A172 (cell line): ENCODE data around the gene C10orf67. TPM values are rescaled to one million over a fixed set of nuclear protein-coding genes. Genes with fewer than 3 reads are reported as not detected.
"Not testable (repeated sequence)": the region's sequence is repeated elsewhere in the genome, so short reads cannot be mapped to it uniquely, and the experiment has no call there.

Source experiments
- DNase-seq: peaks from one replicate; pipeline ENCODE4 v3.0.0-alpha.2; 2015; ENCODE audit warnings: low spot score
- total RNA-seq: library from RNA; depleted of rRNA; stranded (reverse); fragments of >200 nt; shearing (Covaris generic); gene quantifications from 2 replicates; pipeline ENCODE4 v1.2.3, GENCODE V29; 2014; rRNA removed

The C10orf67 gene
- total RNA-seq = 1.0 TPM in 1 of 2 replicates, not detected in the other

DNA sequence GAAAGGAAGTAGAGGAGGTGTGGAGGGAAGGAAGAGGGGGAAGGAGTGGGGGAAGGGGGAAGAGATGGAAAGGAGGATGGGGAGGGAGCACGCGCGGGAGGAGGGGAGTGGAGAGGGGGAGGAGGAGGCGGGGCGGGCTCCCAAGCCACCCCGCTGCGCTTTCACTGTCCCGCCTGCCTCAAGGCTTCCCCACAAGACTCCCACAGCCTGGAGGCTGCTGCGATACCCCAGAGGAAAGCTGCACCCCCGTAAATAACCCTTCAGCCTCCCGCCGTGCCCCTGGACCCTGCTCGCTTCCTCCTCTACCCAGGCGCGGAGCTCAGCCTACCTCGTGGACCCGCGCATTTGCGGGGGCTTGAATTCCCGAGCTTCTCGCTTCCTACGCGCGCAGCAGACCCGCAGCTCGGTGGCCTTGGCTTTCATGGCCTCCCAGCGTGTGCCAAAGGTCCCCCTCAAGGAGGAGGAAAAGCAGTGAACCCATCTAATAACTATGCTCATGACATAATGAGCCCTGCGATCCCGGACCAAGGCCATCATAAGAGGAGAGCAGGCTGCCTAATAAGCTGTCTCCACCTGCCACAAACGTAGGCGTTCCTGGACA, at the start of gene C10orf67:
TSS of gene C10orf67 (minus strand) at position 557 of the 601 bp plus-strand sequence. CDS start at position 534, 23 bp downstream.
- no peak for DNase-seq

GRCh38 chr10:23391821-23392220, 47.2 kb upstream of the C10orf67 start:
- no peak for DNase-seq

DNA sequence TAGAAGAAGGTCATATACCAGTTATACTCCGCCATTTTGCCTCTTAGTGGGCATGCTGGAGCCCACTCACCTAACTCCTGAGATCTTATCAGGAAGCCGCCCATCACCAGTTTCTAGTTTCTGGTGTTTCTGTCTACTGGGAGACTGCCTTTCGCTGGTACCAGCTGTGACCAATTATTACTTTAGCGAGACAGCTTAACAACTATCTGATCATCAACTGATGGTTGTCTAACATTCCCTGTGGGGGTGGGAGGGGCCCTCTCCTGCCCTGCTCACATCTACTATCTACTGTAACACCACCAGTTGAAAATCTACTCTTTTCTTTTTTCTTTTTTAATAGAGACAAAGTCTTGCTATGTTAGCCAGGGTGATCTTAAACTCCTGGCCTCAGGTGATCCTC, 46.2 kb upstream of the C10orf67 start:
- DNase-seq = no peak

DNA sequence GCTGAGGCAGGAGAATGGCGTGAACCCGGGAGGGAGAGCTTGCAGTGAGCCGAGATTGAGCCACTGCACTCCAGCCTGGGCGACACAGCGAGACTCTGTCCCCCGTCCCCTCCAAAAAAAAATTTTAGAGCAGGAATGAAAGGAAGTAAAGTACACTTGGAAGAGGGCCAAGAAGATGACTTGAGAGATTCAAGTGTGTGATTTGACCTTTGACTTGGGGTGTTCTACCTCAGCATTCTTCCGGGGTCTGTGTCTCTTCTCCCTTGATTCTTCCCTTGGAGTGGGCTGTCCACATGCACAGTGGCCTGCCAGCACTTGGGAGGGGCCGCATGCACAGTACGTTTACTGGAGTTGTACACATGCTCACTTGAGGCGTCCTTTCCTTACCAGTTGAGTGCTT, 45.8 kb upstream of the C10orf67 start:
- DNase-seq = not testable (repeated sequence)

GRCh38 chr10:23387516-23387915, 42.9 kb upstream of the C10orf67 start:
- DNase-seq = not testable (repeated sequence)

DNA sequence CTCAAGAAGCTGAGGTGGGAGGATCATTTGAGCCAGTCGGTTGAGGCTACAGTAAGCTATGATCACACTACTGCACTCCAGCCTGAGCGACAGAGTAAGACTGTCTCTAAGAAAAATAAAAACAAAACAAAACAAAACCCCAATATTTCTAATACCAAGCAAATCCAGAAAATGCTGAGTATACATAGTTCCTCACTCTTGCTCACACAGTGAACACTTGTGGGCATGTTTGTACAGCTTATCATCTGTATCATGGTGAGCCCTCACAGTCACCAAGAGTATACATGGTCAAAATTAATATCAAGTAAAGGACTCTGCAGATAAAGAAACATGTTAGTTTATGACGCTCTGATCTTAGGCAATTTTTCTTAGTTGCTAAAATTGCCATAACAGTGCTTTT, 41.5 kb upstream of the C10orf67 start:
- no peak for DNase-seq

DNA sequence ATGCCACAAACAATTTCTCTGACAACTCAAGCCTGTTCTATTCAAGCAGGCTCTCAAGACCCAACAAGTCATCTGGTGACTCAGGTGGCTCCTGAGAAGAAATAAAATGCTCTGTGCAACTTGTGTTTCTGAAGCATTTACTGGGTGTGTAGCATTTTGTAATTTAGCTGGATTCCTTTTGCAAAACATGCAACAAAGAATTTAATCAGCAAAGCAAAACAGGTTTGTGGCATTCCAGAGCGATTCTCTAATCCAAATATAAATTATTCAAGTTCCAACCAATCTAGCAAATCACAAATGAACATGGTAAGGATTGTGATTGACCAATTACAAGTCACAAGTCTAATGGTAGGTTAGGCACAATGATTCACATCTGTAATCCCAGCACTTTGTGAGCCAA, 39.8 kb upstream of the C10orf67 start:
- DNase-seq = peak; percentile 68

- DNase-seq = no peak
Measured at GRCh38 chr10:23383637-23384036, 39.0 kb upstream of the C10orf67 start.

GRCh38 chr10:23381298-23382040, 36.9 kb upstream of the C10orf67 start:
- no peak for DNase-seq

- no peak for DNase-seq
Measured at GRCh38 chr10:23379686-23380085, 35.1 kb upstream of the C10orf67 start.

DNA sequence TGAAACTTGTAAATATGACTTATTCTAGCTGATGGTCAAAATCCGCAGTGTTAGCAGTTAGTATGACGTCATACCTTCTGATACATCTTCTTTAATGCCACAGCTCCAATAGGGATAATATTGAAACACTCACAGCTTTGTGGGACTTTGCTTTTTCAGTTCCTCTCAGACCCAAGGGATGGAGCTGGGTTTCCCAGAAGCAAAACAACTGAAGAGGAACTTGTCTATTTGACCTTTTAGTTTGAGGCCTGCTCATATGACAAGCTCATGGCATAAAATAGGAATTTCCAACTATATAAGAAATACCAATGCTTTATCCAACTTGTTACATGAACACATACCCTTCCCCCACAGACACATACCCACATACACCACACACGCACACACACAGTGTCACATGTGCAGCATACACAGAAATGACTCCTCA, 31.6 kb upstream of the C10orf67 start:
- no peak for DNase-seq

GRCh38 chr10:23375366-23375765, 30.8 kb upstream of the C10orf67 start:
- DNase-seq = no peak

DNA sequence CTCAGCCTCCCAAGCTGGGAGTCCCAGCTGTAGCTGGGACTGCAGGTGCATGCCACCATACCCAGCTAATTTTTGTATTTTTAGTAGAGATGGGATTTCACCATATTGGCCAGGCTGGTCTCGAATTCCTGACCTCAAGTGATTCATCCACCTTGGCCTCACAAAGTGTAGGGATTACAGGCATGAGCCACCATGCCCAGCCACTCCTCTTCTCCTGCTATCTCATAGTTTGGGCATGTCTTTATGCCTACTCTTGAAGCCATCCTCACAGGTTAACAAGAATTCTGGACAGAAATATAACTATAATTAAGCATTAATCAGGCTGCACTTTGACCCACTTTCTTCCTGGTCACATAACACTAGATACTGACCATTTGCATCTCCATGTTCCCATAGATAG, 28.6 kb upstream of the C10orf67 start:
- DNase-seq = no peak

GRCh38 chr10:23371073-23371472, 26.5 kb upstream of the C10orf67 start:
- DNase-seq = no peak

- DNase-seq = peak; percentile 16
Measured at GRCh38 chr10:23370106-23370505, 25.5 kb upstream of the C10orf67 start.

DNA sequence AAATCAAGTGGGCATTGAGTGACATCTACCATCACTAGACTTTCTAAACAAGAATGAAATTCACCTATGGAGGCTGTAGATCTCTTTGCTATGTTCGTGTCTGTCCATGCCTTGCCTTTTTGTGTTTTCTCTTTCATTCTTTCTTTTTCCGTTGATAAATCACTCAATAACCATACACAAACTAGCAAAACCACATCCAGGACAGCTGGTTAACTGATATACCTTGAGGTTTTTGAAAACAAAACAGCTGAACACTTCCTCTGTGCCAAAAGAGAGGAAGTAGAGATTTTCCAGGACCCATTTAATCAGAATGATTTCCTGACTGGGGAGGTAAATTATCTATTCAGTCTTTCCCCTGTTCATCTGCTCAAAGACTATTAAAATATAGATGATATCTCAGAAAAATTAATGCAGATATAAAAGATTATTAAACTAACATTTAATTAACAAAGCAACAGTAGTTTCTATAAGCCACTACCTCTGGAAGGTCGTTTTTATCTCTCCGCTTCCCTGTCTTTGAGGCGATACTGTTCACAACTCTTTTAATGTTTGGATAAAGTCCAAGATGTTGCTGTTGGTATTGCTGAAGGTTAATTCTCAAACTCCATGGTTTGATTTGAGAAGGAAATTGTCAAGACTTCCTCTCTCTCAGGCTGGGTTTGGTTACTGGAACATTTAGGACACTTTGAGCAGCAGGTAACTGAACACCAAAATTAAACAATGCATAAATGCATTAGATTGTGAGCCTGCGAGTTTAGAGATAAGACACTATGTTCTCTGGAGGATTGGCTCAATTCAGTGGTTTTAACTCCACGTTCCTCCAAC, 24.4 kb upstream of the C10orf67 start:
- DNase-seq = no peak

DNA sequence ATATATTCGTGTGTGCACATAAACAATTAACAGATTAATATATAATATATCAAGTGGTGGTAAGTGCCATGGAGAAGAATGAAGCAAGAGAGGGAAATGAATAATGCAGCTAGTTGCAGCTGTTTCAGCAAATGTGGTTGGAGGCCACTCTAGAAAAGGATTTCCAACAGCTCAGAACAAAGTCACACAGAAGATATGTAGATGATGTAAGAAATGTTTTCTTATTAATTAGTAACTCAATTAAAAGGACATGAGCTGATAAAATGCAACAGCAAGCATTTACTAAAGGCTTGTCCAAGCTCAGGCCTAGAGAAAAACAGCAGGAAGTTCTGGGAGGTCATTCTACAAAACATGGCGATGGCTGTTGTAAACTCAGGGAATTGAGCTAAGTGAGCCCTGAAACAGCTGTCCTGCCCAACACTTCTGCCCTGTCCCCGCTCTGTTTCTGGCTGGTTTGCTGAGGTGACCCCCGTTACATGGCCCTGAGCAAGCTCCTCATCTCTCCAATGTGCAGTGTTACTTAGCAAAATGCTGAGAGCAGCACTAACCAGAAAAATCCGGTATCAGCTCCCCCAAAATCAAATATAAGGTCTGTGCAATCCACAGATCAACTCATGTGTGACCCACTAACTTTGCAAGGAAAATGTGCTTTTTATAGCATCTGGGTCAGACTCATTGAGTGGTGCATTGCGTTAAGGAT, 23.4 kb upstream of the C10orf67 start:
- no peak for DNase-seq

GRCh38 chr10:23365417-23366030, 20.9 kb upstream of the C10orf67 start:
- peak; percentile 33 for DNase-seq

DNA sequence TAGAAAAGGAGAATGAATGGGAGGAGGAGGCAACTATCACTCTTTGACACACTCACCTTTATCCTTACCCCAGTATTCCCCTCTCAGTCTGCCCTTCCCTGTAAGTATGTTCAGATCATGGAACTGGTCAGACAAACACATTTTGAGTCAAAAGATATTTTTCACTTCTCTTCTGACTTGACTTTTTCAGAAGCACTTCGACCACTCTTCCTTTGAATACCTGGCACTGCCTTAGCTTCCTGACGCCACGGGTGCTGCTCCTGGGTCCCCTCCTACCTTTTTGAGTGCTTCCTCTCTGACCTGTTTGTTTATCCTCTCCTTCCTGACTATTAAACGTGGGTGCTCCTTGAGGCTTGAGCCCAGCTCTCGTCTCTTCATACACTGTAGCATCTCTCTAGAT, 19.8 kb upstream of the C10orf67 start:
- DNase-seq = no peak

GRCh38 chr10:23363793-23364135, 19.2 kb upstream of the C10orf67 start:
- no peak for DNase-seq
